Thyroid gland (tissue), 4 donors: ENCODE data around the gene TRIM71. TPM values are rescaled to one million over a fixed set of nuclear protein-coding genes. Genes with fewer than 3 reads are reported as not detected.

ENCODE experiments used
- total RNA-seq, 4 donors: library from RNA; depleted of rRNA; stranded (reverse); fragments of >200 nt; gene quantifications; one replicate each; pipeline ENCODE4 v1.2.3, GENCODE V29; 2016

Gene TRIM71
- total RNA-seq, 4 donors from 2014 or later, result under 0.01 to 0.15 (median 0.13) TPM; not detected in 1

Other genes with a start within 250 kb of the TRIM71 start
- 10 to 100 TPM; 23.5 to 46.0 (median 26.5) TPM for gene DYNC1LI1, start 247.1 kb upstream of the TRIM71 start, total RNA-seq
- gene CNOT10, start 132.8 kb upstream of the TRIM71 start, total RNA-seq, result 10 to 100 TPM; 23.6 to 28.2 (median 26.8) TPM
- gene CCR4, start 133.6 kb downstream of the TRIM71 start, total RNA-seq, result under 1 TPM in 2 of 4 donors, not detected in 2; 0.13 to 0.88 TPM